ENCODE data around the gene DPP6. TPM values are rescaled to one million over a fixed set of nuclear protein-coding genes. Genes with fewer than 3 reads are reported as not detected.

The DPP6 gene
- total RNA-seq, 4 donors from 2014 or later = 1.5 to 2.9 TPM; not detected in 2

DNA sequence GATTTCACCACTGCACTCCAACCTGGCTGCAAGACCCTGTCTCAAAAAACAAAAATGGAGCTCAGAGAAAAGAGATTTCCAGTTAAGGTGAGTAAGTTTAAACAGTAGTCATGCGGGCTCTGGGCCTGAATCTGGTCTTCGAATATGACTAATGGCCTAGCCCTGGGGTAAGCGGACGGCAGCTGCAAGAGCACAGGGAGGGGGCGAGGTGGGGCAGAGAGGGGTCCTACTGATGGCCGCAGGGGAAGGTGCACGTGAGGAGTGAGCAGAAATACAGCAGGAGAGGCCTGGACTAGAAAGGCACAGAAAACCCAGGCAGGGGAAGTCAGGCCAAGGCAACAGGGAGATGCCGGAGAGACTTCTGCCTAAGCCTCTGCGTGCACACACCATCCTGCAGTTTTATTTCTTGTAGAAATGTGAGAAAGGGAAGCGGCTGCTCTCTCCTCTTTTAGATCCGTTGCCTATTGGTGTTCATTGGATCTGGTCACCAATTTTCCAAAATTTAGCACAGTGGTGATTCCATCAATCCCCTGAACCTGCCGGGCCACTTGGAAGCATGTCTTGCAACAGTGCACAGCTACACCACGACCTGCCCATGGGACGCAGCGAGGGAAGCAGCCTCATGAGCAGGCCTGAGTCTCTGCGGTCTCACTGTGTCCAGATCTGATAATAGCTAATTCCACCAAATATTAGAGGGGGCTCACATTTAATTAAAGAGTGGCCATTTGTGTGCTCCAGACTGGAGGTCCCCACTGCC is 811.7 kb downstream of the DPP6 start:
- Histone ChIP-seq H3K27me3 (no peaks in the 10 kb centered on the region), H3K9me3 (no peaks in the 10 kb centered on the region), H3K4me1 (no peaks in the 10 kb centered on the region), H3K36me3 (no peaks in the 10 kb centered on the region), H3K27ac (no peak overlapping the region), H3K4me3 (no peak overlapping the region)
- DNase-seq = peak in 2 of 3 donors; percentile 26
- TF ChIP-seq, protein P1, sequence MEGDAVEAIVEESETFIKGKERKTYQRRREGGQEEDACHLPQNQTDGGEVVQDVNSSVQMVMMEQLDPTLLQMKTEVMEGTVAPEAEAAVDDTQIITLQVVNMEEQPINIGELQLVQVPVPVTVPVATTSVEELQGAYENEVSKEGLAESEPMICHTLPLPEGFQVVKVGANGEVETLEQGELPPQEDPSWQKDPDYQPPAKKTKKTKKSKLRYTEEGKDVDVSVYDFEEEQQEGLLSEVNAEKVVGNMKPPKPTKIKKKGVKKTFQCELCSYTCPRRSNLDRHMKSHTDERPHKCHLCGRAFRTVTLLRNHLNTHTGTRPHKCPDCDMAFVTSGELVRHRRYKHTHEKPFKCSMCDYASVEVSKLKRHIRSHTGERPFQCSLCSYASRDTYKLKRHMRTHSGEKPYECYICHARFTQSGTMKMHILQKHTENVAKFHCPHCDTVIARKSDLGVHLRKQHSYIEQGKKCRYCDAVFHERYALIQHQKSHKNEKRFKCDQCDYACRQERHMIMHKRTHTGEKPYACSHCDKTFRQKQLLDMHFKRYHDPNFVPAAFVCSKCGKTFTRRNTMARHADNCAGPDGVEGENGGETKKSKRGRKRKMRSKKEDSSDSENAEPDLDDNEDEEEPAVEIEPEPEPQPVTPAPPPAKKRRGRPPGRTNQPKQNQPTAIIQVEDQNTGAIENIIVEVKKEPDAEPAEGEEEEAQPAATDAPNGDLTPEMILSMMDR (IDR thresholded peaks at IDR 0.05) = no peak
- TF ChIP-seq POLR2A (IDR thresholded peaks at IDR 0.05) = no peak

GRCh38 chr7:154864523-154864891 is 812.3 kb downstream of the DPP6 start:
- Histone ChIP-seq H3K4me3 (no peak overlapping the region), H3K9me3 (no peaks in the 10 kb centered on the region), H3K27ac (no peak overlapping the region), H3K27me3 (no peaks in the 10 kb centered on the region), H3K4me1 (no peaks in the 10 kb centered on the region), H3K36me3 (no peaks in the 10 kb centered on the region)
- no peak for TF ChIP-seq POLR2A (IDR thresholded peaks at IDR 0.05)
- TF ChIP-seq, protein P1 (IDR thresholded peaks at IDR 0.05) = no peak
- no peak for DNase-seq

DNA sequence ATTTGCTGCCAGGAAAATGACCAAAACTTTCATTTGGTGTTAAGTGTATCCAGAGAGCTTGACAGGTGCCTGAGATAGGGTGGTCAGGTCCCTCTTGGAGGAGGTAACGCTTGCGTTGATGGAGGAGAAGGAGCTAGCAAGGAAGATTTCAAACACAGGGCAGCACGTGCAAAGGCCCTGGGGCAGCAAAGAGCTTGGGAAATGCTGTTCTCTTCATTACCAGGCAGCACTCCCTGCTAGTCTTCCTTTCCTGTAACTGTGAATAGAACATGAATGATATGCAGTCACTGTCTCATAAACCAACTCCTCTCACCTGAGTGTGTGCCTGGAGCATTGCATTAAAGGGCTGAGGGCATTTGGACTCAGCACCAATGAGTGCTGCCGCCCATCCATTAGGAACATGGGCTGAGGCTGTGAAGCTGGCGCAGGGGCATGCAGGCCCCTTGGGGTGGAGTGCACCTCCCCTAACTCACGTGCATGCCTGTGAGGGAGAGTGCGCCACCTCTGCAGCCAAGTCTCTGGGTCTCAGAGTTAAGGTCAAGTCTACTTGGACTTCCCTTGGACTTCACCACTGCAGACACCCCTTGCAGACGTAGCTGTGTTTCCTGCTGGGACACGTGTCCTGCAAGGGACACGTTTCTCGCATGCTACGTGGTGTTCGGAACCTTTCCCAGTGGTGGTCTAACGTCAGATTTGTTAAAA is 813.9 kb downstream of the DPP6 start:
- no peaks in the 10 kb centered on the region for H3K36me3 ChIP-seq
- peak in 2 of 3 donors; percentile 18 to 24 for DNase-seq
- no peaks in the 10 kb centered on the region for H3K9me3 ChIP-seq

GRCh38 chr7:154867068-154867467 is 814.9 kb downstream of the DPP6 start:
- H3K4me3 ChIP-seq = no peak overlapping the region

More for the DNA sequence above, 813.9 kb downstream of the DPP6 start:
- no peaks in the 10 kb centered on the region for H3K27me3 ChIP-seq
- no peak overlapping the region for H3K27ac ChIP-seq
- H3K4me1 ChIP-seq = no peaks in the 10 kb centered on the region
- H3K4me3 ChIP-seq = no peak overlapping the region
- TF ChIP-seq POLR2A (IDR thresholded peaks at IDR 0.05) = no peak
- TF ChIP-seq, protein P1 (IDR thresholded peaks at IDR 0.05) = no peak

GRCh38 chr7:154868921-154869320 is 816.7 kb downstream of the DPP6 start:
- Histone ChIP-seq H3K36me3 (no peaks in the 10 kb centered on the region), H3K4me1 (no peaks in the 10 kb centered on the region), H3K27ac (no peak overlapping the region), H3K4me3 (no peak overlapping the region), H3K9me3 (no peaks in the 10 kb centered on the region), H3K27me3 (no peaks in the 10 kb centered on the region)
- TF ChIP-seq POLR2A (IDR thresholded peaks at IDR 0.05) = no peak
- TF ChIP-seq, protein P1 (IDR thresholded peaks at IDR 0.05) = no peak
- peak in 1 of 3 donors; percentile 40 for DNase-seq

More at GRCh38 chr7:154867068-154867467, 814.9 kb downstream of the DPP6 start:
- DNase-seq = peak in 1 of 3 donors; percentile 19
- Histone ChIP-seq H3K27me3 (no peaks in the 10 kb centered on the region), H3K4me1 (no peaks in the 10 kb centered on the region), H3K9me3 (no peaks in the 10 kb centered on the region), H3K36me3 (no peaks in the 10 kb centered on the region), H3K27ac (no peak overlapping the region)
- TF ChIP-seq, protein P1 (IDR thresholded peaks at IDR 0.05) = no peak
- no peak for TF ChIP-seq POLR2A (IDR thresholded peaks at IDR 0.05)

Data from Peyer's patch (tissue), 4 donors.